ENCODE results near the gene ACTR2. TPM values are rescaled to one million over a fixed set of nuclear protein-coding genes. Genes with fewer than 3 reads are reported as not detected.
A peak's percentile ranks its signal among the peaks of the same experiment; 100 is the strongest.

Gene ACTR2
- total and polyA plus RNA-seq, 9 of the 15 experiments (the other 6 are each of a cell fraction or from before 2014, with no cell fraction given) = 47.3 to 239 (median 108) TPM

GRCh38 chr2:65186093-65186868 lies 41.4 kb upstream of the ACTR2 start:
- BruUV-seq (replicated peaks) = no TSS peak
- Histone ChIP-seq H4K20me1 (replicated peaks; ENCODE audit: control insufficient read depth, insufficient read depth, low read length) (no peaks in the 10 kb centered on the region), H3K9me1 (ENCODE audit: control insufficient read depth, insufficient read depth, low read length) (no peaks in the 10 kb centered on the region), H3K4me1 (replicated peaks in 1 of 2; ENCODE audit: control insufficient read depth in 2 of 2, insufficient read depth in 2 of 2, low read length in 2 of 2) (peaks cover 3 to 4% of the 10 kb centered on the region in 2 experiments; a peak in 2 of 5 replicates), H3K79me2 (ENCODE audit: control insufficient read depth, insufficient read depth, low read length) (no peaks in the 10 kb centered on the region), H3K36me3 (ENCODE audit: control insufficient read depth, insufficient read depth, low read length) (no peaks in the 10 kb centered on the region), H3K27ac (ENCODE audit: extremely low read depth, low read depth, low read length) (no peak overlapping the region), H2AFZ (ENCODE audit: low read depth, low read length) (no peak overlapping the region), H3K9me3 (replicated peaks; ENCODE audit: control insufficient read depth, insufficient read depth, low read depth, low read length) (peaks cover 3% of the 10 kb centered on the region; the same call in 1 of the 2 replicates), H3K27me3 (ENCODE audit: control insufficient read depth in 2 of 2, insufficient read depth in 2 of 2, low read length in 2 of 2) (no peaks in the 10 kb centered on the region), H3K9ac (ENCODE audit: insufficient read depth in 1 of 2, low read depth in 2 of 2, low read length in 2 of 2) (no peak overlapping the region; a peak in 1 of 4 replicates), H3K4me2 (ENCODE audit: insufficient read depth, low read length) (no peak overlapping the region), H3K4me3 (no peak overlapping the region)
- DNase-seq (ENCODE audit: extremely low read depth in 1 of 4, low spot score in 3 of 4) = no peak
- intact Hi-C loops (cut with micrococcal nuclease) (loop anchor here (5.0 kb wide), 1 partner anchor 386 kb away; no protein-coding TSS in a partner anchor), in situ Hi-C loops (cut with MboI) (loop anchor here (5.0 kb wide), 1 partner anchor 114 kb away; no protein-coding TSS in a partner anchor)
- ATAC-seq = no peak
- FAIRE-seq = no peak
- ChIA-PET POLR2A (interaction anchor here (0.7 to 1.5 kb wide), 4 partner anchors 8 to 73 kb away, joined by 3 to 5 read pairs (median 4); no protein-coding TSS in a partner anchor), CTCF (ENCODE audit: low intra/inter-chr PET ratio) (interaction anchor here (0.7 to 2.7 kb wide), 3 partner anchors 121 to 387 kb away, joined by 3 to 16 read pairs (median 7); no protein-coding TSS in a partner anchor)
- TF ChIP-seq CEBPB (tag; IDR thresholded peaks at IDR 0.05) = 0 out of 2 replicates have a peak, but pooled peaks have one; percentile 22
- TF ChIP-seq KLF13 (tag; IDR thresholded peaks at IDR 0.05; ENCODE audit: borderline replicate concordance, low read depth) = no peak
- 66% methylated on average over 21 of the region's 23 CpGs for WGBS (ENCODE audit: insufficient coverage, low coverage, missing lambda C conversion rate)

Measured in K562 (cell line).